GM19395 (cell line): ENCODE data around the gene IGLL5.
"Not testable (repeated sequence)": the region's sequence is repeated elsewhere in the genome, so short reads cannot be mapped to it uniquely, and the experiment has no call there.

Source experiments
- ATAC-seq: cut with Tn5 transposase; IDR thresholded peaks from one replicate; pipeline ENCODE4 v1.9.1; 2021; ENCODE audit warnings: mild to moderate bottlenecking, moderate library complexity; ENCODE audit not compliant: unreplicated experiment

Gene IGLL5

GRCh38 chr22:22899342-22900080 lies 11.9 kb downstream of the IGLL5 start:
- ATAC-seq = not testable (repeated sequence)

DNA sequence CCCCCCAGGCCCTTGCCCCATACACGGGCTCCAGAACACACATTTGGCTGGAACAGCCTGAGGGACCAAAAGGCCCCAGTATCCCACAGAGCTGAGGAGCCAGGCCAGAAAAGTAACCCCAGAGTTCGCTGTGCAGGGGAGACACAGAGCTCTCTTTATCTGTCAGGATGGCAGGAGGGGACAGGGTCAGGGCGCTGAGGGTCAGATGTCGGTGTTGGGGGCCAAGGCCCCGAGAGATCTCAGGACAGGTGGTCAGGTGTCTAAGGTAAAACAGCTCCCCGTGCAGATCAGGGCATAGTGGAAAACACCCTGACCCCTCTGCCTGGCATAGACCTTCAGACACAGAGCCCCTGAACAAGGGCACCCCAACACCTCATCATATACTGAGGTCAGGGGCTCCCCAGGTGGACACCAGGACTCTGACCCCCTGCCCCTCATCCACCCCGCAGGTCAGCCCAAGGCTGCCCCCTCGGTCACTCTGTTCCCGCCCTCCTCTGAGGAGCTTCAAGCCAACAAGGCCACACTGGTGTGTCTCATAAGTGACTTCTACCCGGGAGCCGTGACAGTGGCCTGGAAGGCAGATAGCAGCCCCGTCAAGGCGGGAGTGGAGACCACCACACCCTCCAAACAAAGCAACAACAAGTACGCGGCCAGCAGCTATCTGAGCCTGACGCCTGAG lies 13.1 kb downstream of the IGLL5 start:
- ATAC-seq = not testable (repeated sequence)

- no peak for ATAC-seq
Observed at GRCh38 chr22:22901578-22902218, 14.1 kb downstream of the IGLL5 start.

GRCh38 chr22:22902247-22903001 lies 14.8 kb downstream of the IGLL5 start:
- ATAC-seq = no peak

GRCh38 chr22:22903355-22903777 lies 15.8 kb downstream of the IGLL5 start:
- ATAC-seq = no peak

DNA sequence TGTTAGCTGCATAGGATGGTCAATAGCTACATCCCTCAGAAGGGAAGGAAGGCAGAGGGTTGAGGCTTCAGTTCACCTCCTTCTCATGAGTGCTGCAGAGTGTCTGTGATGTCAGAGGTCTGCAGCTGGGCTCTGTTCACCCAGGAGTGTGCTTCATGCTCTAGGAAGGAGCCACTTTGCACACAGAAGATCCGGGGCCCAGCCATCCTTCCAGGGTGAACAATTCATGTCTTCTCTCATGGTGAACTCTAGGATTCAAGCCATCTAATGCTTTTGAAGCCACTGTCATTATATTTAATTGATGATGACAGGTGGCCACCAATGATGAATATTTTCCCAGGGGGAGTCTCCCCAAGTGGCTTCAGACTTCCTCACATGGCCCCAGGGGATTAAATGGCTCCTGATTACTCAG lies 16.2 kb downstream of the IGLL5 start:
- ATAC-seq = not testable (repeated sequence)

DNA sequence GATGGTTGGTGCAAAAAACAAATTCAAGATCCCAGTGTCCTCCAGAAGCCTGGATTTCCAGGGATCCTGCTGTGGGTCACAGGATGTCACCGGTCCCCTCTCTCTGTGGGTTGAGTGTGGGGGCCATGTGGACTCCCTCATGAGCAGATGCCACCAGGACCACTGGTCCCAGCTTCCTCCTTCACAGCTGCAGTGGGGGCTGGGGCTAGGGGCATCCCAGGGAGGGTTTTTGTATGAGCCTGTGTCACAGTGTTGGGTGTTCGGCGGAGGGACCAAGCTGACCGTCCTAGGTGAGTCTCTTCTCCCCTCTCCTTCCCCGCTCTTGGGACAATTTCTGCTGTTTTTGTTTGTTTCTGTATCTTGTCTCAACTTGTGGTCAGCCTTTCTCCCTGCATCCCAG lies 17.1 kb downstream of the IGLL5 start:
- ATAC-seq = not testable (repeated sequence)

DNA sequence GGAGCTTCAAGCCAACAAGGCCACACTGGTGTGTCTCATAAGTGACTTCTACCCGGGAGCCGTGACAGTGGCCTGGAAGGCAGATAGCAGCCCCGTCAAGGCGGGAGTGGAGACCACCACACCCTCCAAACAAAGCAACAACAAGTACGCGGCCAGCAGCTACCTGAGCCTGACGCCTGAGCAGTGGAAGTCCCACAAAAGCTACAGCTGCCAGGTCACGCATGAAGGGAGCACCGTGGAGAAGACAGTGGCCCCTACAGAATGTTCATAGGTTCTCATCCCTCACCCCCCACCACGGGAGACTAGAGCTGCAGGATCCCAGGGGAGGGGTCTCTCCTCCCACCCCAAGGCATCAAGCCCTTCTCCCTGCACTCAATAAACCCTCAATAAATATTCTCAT lies 18.8 kb downstream of the IGLL5 start:
- ATAC-seq = not testable (repeated sequence)

GRCh38 chr22:22906907-22907550 lies 19.4 kb downstream of the IGLL5 start:
- ATAC-seq = no peak

- ATAC-seq = no peak
Observed at GRCh38 chr22:22907551-22908494, 20.2 kb downstream of the IGLL5 start.

DNA sequence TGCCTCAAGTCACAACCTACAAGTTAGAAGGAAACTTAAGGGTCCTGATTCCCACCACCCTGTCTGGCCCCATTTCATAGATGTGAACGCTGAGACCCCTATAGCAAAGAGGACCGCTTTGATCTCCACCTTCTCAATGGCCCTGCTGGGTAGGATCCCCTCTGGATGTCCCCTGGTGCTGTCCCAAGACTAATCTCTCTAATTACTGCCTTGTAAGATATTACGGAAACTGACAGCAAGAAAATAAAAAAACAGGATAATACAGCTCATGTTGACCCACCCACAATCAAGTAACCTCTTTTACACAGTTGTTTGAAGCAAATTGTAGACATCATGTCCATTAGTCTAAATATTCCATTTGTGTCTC lies 20.9 kb downstream of the IGLL5 start:
- ATAC-seq = no peak

GRCh38 chr22:22908941-22909604 lies 21.5 kb downstream of the IGLL5 start:
- no peak for ATAC-seq

- no peak for ATAC-seq
Observed at GRCh38 chr22:22909605-22910271, 22.1 kb downstream of the IGLL5 start.

- ATAC-seq = no peak
Observed at GRCh38 chr22:22910272-22911240, 22.9 kb downstream of the IGLL5 start.

DNA sequence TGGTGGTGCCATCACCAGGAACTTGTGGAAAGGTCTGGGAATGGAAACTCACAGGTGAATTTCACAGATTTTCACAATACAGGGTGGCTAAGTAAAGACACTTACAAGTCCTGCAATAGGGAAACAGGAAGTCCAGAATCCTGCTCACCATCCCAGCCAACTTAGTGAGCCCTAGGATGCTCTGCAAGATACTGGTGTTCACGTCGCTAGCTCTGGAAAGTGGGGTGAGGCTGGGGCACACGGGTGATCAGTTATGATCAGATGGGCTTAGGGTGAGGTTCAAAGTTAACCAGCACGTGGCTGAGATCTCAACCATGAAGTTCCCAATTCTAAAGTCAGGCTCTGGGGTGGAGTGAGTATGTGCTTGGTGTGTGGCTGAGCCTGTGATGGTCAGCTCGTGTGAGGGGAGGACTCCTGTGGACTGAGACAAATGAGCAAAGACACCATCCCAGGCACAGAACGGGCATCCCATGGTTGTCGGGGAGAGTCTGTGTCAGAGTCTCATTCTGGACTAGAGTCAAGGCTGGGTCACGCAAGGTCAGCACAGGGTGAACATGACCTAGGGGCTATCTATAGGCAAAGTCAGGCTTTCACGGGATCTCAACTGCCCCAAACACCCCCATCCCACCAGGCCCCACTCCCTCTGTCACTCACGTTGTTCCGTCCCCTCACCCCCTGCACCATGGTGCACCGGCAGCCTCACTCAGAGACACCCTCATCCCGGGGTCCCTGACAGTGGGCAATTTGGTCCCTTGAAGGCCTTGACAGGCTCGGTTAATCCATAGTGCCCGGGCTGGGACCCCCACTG lies 23.9 kb downstream of the IGLL5 start:
- no peak for ATAC-seq

DNA sequence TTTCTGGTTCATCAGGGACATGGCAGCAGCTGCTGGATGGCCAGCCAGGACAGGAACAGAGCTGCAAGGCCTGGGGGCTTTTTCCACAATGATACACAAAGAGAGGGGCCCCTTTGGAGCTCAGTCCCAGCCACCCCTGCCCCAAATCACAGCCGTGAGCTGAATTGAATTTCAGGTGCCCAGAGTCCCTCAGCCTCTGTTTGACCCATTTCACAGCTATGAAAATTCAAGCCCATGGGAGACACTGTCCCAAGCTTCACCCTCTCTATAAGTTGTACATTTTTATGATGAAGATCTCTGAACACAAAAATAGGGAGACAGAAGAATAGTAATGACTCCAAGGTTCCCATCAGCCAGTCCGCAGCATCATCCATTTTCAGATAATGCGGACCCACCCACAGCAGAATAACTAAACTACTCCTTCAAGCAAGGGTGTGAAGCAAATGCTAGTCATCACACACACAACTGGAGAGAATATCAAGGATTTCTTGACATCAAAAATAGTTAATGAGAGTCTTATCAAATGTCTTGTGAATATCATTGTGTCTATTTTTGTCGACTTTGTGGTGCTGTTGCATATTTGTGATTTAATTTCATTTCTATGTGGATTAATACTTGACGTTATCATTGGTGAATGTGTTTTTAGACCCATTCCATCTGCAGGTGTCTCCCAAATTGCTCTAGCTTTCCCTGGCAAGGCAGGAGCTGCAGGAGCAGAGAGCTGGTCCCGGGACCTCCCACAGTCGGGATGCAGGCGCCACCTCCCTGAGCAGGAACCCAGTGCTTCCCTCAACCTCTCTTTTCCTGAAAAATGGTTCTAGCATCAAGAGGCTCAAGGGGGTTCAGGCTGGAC lies 24.7 kb downstream of the IGLL5 start:
- no peak for ATAC-seq
